Nephron progenitor cell (in vitro differentiated cells): ENCODE results near the gene NFIX.

Experiments used
- DNase-seq: peaks from one replicate; pipeline ENCODE4 v3.0.0; 2021
- H3K27ac Mint-ChIP-seq: 2 replicates; pipeline ENCODE4 v1.8.0; 2021; ENCODE audit warnings: mild to moderate bottlenecking, moderate library complexity, mixed read lengths
- H3K27me3 Mint-ChIP-seq: 2 replicates; pipeline ENCODE4 v1.8.0; 2021; ENCODE audit warnings: mild to moderate bottlenecking, low read depth, mixed read lengths; ENCODE audit not compliant: poor library complexity
- H3K36me3 Mint-ChIP-seq: 2 replicates; pipeline ENCODE4 v1.8.0; 2021; ENCODE audit warnings: low read depth, mixed read lengths
- H3K4me1 Mint-ChIP-seq: 2 replicates; pipeline ENCODE4 v1.8.0; 2021; ENCODE audit warnings: mixed read lengths
- H3K4me3 Mint-ChIP-seq: 2 replicates; pipeline ENCODE4 v1.8.0; 2021; ENCODE audit warnings: mild to moderate bottlenecking, moderate library complexity, mixed read lengths
- H3K9me3 Mint-ChIP-seq: 2 replicates; pipeline ENCODE4 v1.8.0; 2021; ENCODE audit warnings: mild to moderate bottlenecking, moderate library complexity, mixed read lengths
- TF ChIP-seq, protein P1 (sequence below): fragments of 200-600 bp; sonication (generic); IDR thresholded peaks from 2 replicates; pipeline ENCODE4 v1.5.0; 2021; ENCODE audit warnings: antibody characterized with exemption

NFIX gene

DNA sequence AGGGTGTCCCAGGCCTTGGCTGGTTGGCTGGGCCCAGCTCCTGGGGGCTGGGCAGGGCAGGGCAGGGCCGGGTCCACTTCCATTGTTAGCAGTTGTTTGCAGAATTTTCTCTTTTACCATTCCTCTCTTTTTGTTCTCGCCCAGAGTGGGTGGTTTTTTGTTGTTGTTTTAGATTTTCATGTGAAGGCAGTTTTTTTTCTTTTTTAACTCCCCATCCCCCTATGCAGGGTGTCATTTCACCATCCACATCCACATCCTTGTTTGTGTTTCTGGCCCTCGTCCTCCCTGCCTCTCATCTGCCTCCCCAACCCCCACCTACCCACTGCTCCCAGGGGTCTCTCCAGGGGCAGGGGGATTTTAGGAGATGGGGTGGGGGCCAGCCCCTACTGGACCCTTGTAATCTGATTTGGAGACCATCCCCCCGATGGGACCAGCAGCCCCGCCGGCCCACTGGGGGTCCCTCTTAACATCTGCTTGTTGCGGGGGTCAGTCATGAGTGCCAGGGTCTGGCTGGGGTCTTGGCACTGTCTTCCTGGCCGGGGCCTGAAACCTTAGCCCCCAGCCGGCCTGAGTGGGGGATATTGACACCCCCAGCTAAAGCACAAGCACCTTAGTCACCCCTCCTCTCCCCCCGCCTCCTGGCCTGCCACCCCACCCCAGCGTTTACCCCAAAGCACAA is 144.5 kb downstream of the NFIX start:
- no peaks in the 10 kb centered on the region for H3K9me3 Mint-ChIP-seq
- H3K36me3 Mint-ChIP-seq = peaks cover 21% of the 10 kb centered on the region
- H3K27ac Mint-ChIP-seq = peak overlapping the region; percentile 86
- DNase-seq = no peak
- no peaks in the 10 kb centered on the region for H3K27me3 Mint-ChIP-seq
- peaks cover 11% of the 10 kb centered on the region for H3K4me1 Mint-ChIP-seq
- TF ChIP-seq, protein P1, sequence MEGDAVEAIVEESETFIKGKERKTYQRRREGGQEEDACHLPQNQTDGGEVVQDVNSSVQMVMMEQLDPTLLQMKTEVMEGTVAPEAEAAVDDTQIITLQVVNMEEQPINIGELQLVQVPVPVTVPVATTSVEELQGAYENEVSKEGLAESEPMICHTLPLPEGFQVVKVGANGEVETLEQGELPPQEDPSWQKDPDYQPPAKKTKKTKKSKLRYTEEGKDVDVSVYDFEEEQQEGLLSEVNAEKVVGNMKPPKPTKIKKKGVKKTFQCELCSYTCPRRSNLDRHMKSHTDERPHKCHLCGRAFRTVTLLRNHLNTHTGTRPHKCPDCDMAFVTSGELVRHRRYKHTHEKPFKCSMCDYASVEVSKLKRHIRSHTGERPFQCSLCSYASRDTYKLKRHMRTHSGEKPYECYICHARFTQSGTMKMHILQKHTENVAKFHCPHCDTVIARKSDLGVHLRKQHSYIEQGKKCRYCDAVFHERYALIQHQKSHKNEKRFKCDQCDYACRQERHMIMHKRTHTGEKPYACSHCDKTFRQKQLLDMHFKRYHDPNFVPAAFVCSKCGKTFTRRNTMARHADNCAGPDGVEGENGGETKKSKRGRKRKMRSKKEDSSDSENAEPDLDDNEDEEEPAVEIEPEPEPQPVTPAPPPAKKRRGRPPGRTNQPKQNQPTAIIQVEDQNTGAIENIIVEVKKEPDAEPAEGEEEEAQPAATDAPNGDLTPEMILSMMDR = no peak
- H3K4me3 Mint-ChIP-seq = peak overlapping the region; percentile 63

DNA sequence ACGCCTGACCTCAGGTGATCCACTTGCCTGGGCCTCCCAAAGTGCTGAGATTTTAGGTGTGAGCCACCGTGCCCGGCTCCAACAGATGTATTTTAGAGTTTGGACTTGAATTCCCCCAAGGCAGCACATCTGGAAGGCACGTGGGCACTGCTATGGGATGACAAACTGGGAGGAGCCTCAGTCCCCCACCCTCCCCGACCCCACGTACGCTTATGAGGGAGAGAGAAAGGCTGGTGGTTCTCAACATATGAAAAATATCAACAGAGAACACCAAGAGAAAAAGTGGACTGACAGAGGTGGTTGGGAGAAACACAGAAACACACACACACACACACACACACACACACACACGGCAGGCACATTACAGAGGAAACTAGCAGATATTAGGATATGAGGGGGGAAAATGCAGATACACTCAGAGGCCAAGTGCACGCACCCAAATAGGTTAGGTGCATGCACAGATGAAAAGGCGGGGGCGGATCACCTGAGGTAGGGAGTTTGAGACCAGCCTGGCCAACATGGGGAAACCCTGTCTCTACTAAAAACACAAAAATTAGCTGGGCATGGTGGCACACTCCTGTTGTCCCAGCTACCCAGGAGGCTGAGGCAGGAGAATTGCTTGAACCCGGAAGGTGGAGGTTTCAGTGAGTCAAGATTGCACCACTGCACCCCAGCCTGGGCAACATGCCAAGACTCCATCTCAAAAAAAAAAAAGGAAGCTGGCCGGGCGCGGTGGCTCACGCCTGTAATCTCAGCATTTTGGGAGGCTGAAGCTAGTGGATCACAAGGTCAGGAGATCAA is 151.7 kb downstream of the NFIX start:
- no peak overlapping the region for H3K27ac Mint-ChIP-seq
- H3K9me3 Mint-ChIP-seq = no peaks in the 10 kb centered on the region
- TF ChIP-seq, protein P1 = no peak
- H3K36me3 Mint-ChIP-seq = peaks cover 7% of the 10 kb centered on the region
- peaks cover 18% of the 10 kb centered on the region for H3K4me1 Mint-ChIP-seq
- peak overlapping the region; percentile 6 for H3K4me3 Mint-ChIP-seq
- no peak for DNase-seq
- H3K27me3 Mint-ChIP-seq = peaks cover 3% of the 10 kb centered on the region
